AG20443 (cell line): ENCODE data around the gene ASTN2.

ENCODE experiments used
- DNase-seq: peaks from one replicate; pipeline ENCODE4 v3.0.0; 2012; ENCODE audit warnings: low spot score, mixed read lengths

Gene ASTN2

GRCh38 chr9:116668970-116669695 lies 745.7 kb downstream of the ASTN2 start:
- DNase-seq = no peak

GRCh38 chr9:116663581-116663980 lies 751.3 kb downstream of the ASTN2 start:
- DNase-seq = no peak

- peak; percentile 46 for DNase-seq
Observed at GRCh38 chr9:116662646-116663310, 752.1 kb downstream of the ASTN2 start.

- peak; percentile 84 for DNase-seq
Observed at GRCh38 chr9:116661037-116661954, 753.6 kb downstream of the ASTN2 start.

GRCh38 chr9:116658265-116658664 lies 756.6 kb downstream of the ASTN2 start:
- no peak for DNase-seq

- DNase-seq = peak; percentile 22
Observed at GRCh38 chr9:116656977-116657376, 757.9 kb downstream of the ASTN2 start.

GRCh38 chr9:116656501-116656971 lies 758.3 kb downstream of the ASTN2 start:
- DNase-seq = peak; percentile 28

- DNase-seq = no peak
Observed at GRCh38 chr9:116654059-116654355, 760.9 kb downstream of the ASTN2 start.

- no peak for DNase-seq
Observed at GRCh38 chr9:116653348-116654058, 761.4 kb downstream of the ASTN2 start.

GRCh38 chr9:116647515-116647809 lies 767.4 kb downstream of the ASTN2 start:
- DNase-seq = no peak

- DNase-seq = peak; percentile 55
Observed at GRCh38 chr9:116646661-116647514, 768.0 kb downstream of the ASTN2 start.

GRCh38 chr9:116644091-116644688 lies 770.7 kb downstream of the ASTN2 start:
- DNase-seq = peak; percentile 80

GRCh38 chr9:116643691-116644090 lies 771.2 kb downstream of the ASTN2 start:
- DNase-seq = peak; percentile 36

GRCh38 chr9:116641292-116642059 lies 773.4 kb downstream of the ASTN2 start:
- DNase-seq = no peak

GRCh38 chr9:116639251-116639741 lies 775.6 kb downstream of the ASTN2 start:
- DNase-seq = peak; percentile 70

GRCh38 chr9:116635908-116636307 lies 778.9 kb downstream of the ASTN2 start:
- no peak for DNase-seq

GRCh38 chr9:116632990-116633838 lies 781.6 kb downstream of the ASTN2 start:
- peak; percentile 63 for DNase-seq

- DNase-seq = no peak
Observed at GRCh38 chr9:116629634-116630033, 785.2 kb downstream of the ASTN2 start.

- no peak for DNase-seq
Observed at GRCh38 chr9:116628716-116629115, 786.1 kb downstream of the ASTN2 start.
